GM12892 (cell line): ENCODE results near the gene CNTNAP2.

ENCODE experiments used
- DNase-seq: peaks from one replicate; pipeline ENCODE4 v3.0.0; 2011; ENCODE audit not compliant: insufficient read length
- FAIRE-seq: peaks from 2 replicates; lab custom pipeline; 2011; peaks lifted over from hg19 to GRCh38; lab: Jason Lieb, UNC
- POLR2A ChIP-seq: IDR thresholded peaks from 2 replicates; pipeline ENCODE4 v1.6.1; 2011; ENCODE audit warnings: low read depth, low read length, control low read depth
- POLR2AphosphoS5 ChIP-seq: IDR thresholded peaks from 2 replicates; pipeline ENCODE4 v1.6.1; 2011; ENCODE audit warnings: low read depth, low read length, control low read depth
- TAF1 ChIP-seq: IDR thresholded peaks from 2 replicates; pipeline ENCODE4 v1.6.1; 2011; ENCODE audit warnings: low read depth, mild to moderate bottlenecking, control low read depth, low read length, borderline replicate concordance

The CNTNAP2 gene

DNA sequence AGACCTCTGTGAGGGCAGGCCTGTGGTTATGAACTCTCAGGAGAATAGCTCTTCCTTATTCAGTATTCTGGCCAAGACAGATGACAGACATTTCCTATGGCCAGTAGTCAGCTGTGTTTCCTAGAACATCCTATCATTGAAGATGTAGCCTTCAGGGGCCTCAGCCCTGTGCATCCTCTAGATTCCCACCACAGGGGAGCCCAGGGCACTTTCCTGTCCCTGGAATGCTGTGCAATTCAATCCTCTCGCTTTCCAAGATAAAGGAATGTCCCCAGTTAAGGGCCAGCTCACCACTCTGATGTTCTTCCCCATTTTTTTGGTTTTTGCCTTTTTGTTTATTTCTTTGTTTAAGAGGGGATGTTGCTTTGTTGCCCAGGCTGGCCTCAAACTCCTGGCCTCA lies 1895.2 kb downstream of the CNTNAP2 start:
- FAIRE-seq (no peak), DNase-seq (no peak)
- TF ChIP-seq POLR2A (no peak), TAF1 (no peak), POLR2AphosphoS5 (no peak)

DNA sequence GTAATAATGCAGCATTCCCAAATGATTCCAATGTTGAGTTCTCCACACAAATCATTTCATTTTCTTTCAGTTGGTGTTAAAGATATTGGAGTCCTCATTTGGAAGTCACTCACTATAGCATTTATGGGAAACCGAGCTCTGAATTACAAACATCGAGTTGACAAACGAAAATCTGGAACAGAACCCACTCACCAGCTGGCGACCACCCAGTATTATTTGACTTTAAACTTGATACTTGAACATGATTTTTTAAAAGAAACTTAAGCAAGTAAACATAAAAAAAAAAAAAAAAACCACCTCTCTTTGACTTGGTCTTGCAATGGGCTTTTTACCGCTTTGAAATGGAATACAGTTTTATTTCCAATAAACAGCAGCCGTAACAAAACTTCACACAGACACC lies 1897.4 kb downstream of the CNTNAP2 start:
- no peak for FAIRE-seq

DNA sequence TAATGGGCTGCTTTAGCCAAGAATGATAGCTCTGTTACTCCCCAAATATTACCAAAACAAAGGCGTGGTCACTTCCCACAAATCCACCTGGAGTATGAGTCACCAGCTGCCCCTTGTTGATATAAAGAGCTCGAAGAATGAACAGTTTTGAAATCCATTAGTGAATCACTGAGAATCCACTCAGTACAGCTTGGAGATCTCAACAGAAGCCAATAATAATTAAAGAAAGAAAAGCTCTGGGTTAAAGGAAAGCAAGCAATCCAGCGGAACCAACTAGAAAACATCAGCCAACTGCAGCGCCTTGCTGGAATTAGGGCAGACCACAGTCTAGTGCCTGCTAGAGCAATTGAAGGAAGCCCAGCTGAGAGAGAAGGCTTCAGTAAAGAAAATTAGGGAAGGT lies 1897.9 kb downstream of the CNTNAP2 start:
- DNase-seq = no peak
- no peak for FAIRE-seq
- no peak for TF ChIP-seq POLR2A
- no peak for TF ChIP-seq TAF1
- no peak for TF ChIP-seq POLR2AphosphoS5

More for the DNA sequence above, 1897.4 kb downstream of the CNTNAP2 start:
- TF ChIP-seq TAF1 (no peak), POLR2A (no peak), POLR2AphosphoS5 (no peak)
- no peak for DNase-seq

DNA sequence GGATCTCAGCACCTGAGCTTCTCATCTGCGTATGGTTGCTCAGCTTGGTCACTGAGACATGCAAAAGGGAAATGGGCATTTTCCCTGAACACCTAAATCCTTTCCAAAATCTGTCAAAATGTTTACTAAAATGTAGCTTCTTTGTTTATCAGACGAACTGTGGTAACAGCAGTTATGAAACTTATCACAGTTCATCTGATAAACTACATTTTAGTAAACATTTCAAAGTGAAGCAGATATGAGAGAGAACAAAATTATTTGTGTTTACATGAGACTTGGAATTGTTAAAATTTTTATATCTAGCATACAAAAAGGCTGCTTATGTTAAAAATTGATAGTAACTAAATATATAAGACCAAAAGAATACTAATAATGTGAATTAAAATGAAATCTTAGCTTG lies 1900.5 kb downstream of the CNTNAP2 start:
- DNase-seq = no peak
- no peak for FAIRE-seq
- TF ChIP-seq TAF1 (no peak), POLR2A (no peak), POLR2AphosphoS5 (no peak)

DNA sequence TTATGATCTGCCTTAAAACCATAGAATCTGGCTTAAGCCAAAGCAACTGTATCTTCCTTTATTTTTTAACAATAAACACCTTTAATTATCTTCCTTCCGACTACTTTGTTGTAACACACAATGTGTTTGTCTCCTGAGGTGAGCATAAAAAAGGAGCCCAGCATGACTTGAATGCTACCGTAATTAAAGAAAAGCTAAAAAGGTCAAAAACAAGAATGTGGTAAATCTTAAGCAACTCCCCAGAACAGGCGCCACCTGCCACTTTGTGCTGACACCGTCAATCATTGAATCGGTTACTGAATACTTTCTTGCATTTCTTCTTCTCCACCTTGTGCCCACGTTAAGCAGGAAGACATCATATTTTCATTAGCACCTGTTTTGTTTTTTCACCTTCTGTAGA lies 1904.1 kb downstream of the CNTNAP2 start:
- FAIRE-seq = no peak
- no peak for TF ChIP-seq POLR2A

DNA sequence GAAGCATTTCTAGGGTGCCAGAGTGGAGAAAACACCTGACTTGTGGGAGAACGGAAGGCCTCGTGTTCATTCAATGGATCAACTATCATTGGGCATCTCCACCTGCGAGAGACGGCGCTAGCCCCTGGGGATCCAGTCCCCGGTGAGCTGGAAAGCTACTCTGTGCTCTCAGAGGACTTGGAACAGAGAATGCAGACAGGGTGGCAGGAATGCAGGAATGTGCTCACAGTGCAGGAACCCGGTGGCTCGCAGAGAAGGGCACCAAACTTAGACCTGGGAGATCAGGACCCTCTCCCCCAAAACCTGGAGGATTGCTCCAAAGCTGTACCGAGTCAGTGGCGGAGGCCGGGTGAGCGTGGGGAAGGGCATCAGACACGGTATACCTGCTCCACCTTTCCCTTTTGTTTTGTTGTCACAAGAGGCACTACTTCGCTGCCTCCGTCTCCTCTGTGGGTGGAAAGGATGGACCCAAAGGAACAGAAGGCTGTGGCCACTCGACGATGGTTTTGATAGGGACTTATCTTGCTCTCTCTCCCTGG lies 1905.0 kb downstream of the CNTNAP2 start:
- DNase-seq (no peak), FAIRE-seq (no peak)
- no peak for TF ChIP-seq POLR2A
- TF ChIP-seq POLR2AphosphoS5 = no peak
- no peak for TF ChIP-seq TAF1

More for the DNA sequence above, 1904.1 kb downstream of the CNTNAP2 start:
- no peak for DNase-seq

DNA sequence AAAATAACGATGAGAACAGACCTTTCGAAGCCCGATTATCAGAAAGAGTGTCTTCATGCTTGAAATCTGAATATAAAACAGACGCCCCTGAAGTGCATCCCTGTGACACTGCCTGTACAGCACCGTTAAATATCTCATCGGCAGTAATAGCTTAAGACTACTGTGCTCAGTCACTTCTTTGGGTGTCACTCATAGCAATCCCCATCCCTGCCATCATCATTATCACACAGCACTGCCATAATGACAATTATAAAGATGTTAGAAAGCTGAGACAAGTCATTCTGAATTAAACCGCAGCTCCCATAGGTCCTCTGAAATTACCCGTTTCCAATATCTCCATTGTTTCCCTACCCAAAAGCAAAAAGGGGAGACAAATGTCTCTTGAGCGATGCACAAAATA lies 1906.2 kb downstream of the CNTNAP2 start:
- TF ChIP-seq POLR2AphosphoS5 (no peak), POLR2A (no peak), TAF1 (no peak)
- FAIRE-seq = no peak

DNA sequence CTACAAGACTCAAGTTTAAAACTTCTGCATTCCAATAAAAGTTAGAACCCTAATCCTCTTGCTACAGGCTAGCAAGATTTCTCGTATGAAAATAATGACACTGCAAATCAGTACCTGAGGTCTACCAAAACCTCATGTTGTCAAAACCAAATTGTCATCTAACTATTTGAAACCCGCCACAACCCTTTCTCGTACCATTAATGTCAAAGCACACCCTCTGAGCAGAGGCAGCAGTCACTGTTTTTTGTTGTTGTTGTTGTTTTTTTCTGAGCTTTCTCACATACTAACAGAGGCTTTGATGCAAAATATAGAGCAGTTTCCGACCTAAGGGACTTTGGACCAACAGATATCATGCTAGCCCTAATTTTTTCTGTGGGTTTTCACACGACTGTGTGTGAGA lies 1910.1 kb downstream of the CNTNAP2 start:
- FAIRE-seq (no peak), DNase-seq (no peak)
- TF ChIP-seq POLR2A = no peak
- no peak for TF ChIP-seq POLR2AphosphoS5
- TF ChIP-seq TAF1 = no peak

More for the DNA sequence above, 1906.2 kb downstream of the CNTNAP2 start:
- DNase-seq = no peak

DNA sequence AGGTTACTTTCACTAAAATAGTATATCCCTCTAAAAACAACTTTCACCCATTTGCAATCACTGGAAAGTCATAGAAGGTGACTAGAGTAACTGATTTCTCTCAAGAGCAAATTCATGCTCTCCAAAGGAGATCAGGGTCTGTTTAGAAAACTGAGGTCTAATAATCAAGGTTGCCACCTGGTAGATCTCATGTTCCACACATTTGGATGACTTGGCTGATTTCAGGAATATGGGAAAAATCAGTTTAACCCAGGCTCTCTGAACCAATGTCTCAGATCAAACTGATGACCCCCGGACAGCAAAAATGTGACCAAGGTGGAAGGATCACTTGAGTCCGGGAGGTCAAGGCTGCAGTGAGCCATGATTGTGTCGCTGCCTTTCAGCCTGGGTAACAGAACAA lies 1911.6 kb downstream of the CNTNAP2 start:
- no peak for TF ChIP-seq POLR2A
- TF ChIP-seq POLR2AphosphoS5 = no peak
- no peak for TF ChIP-seq TAF1
- DNase-seq (no peak), FAIRE-seq (peak; percentile 14)

DNA sequence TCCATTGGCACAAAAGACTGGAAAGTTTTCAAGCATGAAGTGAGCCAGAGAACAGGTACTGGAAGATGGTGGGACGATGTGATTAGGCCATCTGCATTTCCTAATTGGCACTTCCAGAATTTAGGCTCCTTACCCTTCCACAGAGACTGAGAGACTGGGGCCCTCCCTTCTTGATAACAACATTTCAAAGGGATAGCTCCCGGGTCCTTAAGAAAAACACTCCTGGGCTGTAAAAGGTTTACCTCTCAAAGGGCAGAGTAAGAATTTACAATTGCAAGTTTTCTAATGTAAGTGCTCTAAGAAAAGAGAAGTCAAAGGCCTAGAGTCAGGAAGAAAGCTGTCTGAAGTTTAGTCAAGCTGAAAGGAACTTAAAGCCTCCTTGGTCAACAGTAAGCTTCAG lies 1914.4 kb downstream of the CNTNAP2 start:
- no peak for FAIRE-seq
- DNase-seq = no peak
- TF ChIP-seq POLR2A = no peak
- no peak for TF ChIP-seq POLR2AphosphoS5
- no peak for TF ChIP-seq TAF1

DNA sequence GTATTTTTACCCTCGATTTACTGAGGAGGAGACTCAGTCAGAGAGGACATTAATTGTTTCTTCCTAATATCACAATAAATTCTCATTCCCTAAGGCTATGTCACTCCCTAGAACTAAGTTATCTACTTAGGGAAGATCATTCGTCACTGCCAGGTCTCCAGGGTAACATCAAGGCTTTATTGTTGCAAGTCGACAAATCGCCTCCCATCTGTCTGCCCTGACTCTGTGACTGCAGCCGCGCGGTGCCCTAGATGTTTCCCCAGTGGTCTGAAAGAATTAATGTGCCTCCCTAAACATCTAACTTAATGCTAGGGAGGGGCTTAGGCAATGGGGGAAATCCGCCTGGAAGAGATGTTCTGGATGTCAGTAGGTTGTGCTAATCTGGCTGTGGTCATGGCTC lies 1915.2 kb downstream of the CNTNAP2 start:
- DNase-seq (no peak), FAIRE-seq (no peak)
- TF ChIP-seq TAF1 = no peak
- no peak for TF ChIP-seq POLR2A
- TF ChIP-seq POLR2AphosphoS5 = no peak

DNA sequence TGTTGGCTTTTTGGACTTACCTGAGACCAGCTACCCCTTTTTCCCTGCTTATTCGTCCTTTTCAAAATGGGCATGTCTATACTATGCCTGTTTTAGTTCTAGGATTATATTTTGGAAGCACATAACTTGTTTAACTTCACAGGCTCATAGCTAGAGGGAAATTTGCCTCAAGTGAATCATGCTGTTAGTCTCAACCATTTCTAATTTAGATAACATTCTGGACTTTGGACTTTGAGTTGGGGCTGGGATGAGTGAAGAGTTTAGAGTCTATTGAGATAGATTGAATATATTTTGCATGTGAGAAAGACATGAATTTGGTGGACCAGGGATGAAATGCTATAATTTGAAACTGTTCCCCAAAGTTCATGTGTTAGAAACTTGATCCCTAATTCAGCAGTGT lies 1919.3 kb downstream of the CNTNAP2 start:
- no peak for FAIRE-seq
- DNase-seq = no peak
- TF ChIP-seq POLR2AphosphoS5 = no peak
- no peak for TF ChIP-seq TAF1
- TF ChIP-seq POLR2A = no peak

DNA sequence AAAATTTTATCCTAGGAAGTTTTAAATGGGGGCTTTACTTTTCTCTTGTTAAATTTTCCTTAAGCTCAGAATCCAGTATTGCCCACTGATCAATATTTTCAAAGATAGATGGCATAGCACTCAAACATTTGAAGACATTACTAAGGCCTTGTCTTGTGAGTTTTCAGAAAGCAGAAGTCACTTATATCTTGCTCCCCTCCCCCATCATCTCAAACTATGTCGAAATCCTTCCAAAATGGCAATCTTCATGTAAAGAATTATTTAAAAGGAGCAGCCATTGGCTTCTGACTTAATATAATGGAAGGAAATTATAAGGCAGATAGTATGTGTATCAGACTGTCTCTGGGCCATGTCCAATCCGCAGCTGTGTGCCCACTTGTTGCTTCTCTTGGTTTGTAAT lies 1920.4 kb downstream of the CNTNAP2 start:
- FAIRE-seq = no peak
- DNase-seq = no peak
- TF ChIP-seq POLR2AphosphoS5 (no peak), TAF1 (no peak), POLR2A (no peak)

DNA sequence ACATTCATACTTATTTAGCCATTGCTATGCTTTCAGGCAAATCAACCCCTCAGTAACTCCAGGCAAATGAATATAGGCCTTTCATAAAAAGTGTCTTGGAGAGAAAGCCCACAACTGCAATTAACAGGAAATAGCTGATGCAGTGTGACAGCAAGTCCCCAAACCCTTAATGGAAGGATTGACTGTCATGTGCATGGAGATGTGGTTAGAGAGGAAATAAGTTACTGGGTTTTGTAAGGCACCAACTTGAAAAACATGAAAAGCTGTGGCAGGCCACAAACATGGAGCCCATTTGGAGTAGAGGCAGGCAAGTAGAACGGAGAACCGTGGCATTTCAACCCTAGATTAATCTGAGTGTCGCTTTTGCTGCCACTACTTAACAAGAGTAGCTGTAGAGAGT lies 1924.6 kb downstream of the CNTNAP2 start:
- DNase-seq (no peak), FAIRE-seq (no peak)
- TF ChIP-seq POLR2A = no peak
- no peak for TF ChIP-seq POLR2AphosphoS5
- TF ChIP-seq TAF1 = no peak
